Measurements from ENCODE around the gene CTDSPL2.

The CTDSPL2 gene

GRCh38 chr15:44501768-44502366 is 74.4 kb downstream of the CTDSPL2 start:
- Histone ChIP-seq H3K9me3 (no peaks in the 10 kb centered on the region), H3K4me1 (ENCODE audit: control insufficient read depth in 1 of 2, insufficient read depth in 1 of 2, low read depth in 1 of 2, low read length in 1 of 2) (no peaks in the 10 kb centered on the region), H3K27ac (no peak overlapping the region), H3K27me3 (no peaks in the 10 kb centered on the region), H3K36me3 (peaks cover 31% of the 10 kb centered on the region), H3K4me3 (ENCODE audit: low read depth in 1 of 2, low read length in 1 of 2) (no peak overlapping the region)
- TF ChIP-seq, protein P1, sequence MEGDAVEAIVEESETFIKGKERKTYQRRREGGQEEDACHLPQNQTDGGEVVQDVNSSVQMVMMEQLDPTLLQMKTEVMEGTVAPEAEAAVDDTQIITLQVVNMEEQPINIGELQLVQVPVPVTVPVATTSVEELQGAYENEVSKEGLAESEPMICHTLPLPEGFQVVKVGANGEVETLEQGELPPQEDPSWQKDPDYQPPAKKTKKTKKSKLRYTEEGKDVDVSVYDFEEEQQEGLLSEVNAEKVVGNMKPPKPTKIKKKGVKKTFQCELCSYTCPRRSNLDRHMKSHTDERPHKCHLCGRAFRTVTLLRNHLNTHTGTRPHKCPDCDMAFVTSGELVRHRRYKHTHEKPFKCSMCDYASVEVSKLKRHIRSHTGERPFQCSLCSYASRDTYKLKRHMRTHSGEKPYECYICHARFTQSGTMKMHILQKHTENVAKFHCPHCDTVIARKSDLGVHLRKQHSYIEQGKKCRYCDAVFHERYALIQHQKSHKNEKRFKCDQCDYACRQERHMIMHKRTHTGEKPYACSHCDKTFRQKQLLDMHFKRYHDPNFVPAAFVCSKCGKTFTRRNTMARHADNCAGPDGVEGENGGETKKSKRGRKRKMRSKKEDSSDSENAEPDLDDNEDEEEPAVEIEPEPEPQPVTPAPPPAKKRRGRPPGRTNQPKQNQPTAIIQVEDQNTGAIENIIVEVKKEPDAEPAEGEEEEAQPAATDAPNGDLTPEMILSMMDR (IDR thresholded peaks at IDR 0.05), result no peak

DNA sequence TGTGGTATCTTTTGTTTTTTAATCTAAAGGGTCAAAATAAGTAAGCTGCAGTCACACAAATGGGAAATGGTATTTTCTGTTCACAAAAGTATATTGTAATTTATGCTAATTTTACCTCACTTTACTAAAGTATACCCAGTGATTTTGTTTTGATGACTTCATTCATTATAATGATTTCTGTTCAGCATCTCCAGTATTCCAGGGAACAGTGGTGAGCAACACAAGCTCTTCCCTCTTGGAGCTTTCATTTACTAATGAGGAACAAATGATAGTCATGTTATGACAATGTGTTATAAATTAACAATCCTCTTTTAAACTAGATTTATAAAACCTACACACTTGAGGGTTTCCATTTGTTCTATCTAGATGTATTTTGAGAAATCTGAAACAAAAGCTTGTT is 89.0 kb downstream of the CTDSPL2 start:
- Histone ChIP-seq H3K36me3 (peaks cover 20% of the 10 kb centered on the region), H3K4me1 (ENCODE audit: control insufficient read depth in 1 of 2, insufficient read depth in 1 of 2, low read depth in 1 of 2, low read length in 1 of 2) (no peaks in the 10 kb centered on the region), H3K4me3 (ENCODE audit: low read depth in 1 of 2, low read length in 1 of 2) (no peak overlapping the region), H3K9me3 (no peaks in the 10 kb centered on the region), H3K27me3 (no peaks in the 10 kb centered on the region), H3K27ac (no peak overlapping the region)
- TF ChIP-seq, protein P1 (IDR thresholded peaks at IDR 0.05), result no peak

DNA sequence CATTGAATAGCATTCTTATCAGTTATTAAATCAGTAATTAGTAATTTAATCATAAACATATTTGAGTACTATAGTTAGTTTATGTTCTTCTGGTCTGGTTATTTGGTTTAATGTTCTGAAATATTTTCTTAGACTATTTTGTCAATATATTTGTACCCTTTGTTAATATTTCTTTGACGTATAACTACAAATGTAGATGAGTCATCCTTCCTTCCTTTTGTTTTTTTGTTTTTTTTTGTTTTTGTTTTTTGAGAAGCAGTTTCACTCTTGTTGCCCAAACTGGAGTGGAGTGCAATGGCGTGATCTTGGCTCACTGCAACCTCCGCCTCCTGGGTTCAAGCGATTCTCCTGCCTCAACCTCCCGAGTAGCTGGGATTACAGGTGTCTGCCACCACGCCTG is 92.1 kb downstream of the CTDSPL2 start:
- no peaks in the 10 kb centered on the region for H3K27me3 ChIP-seq
- H3K4me1 ChIP-seq (ENCODE audit: control insufficient read depth in 1 of 2, insufficient read depth in 1 of 2, low read depth in 1 of 2, low read length in 1 of 2), result no peaks in the 10 kb centered on the region
- no peak overlapping the region for H3K4me3 ChIP-seq (ENCODE audit: low read depth in 1 of 2, low read length in 1 of 2)
- H3K9me3 ChIP-seq, result no peaks in the 10 kb centered on the region
- TF ChIP-seq, protein P1 (IDR thresholded peaks at IDR 0.05), result no peak
- no peak overlapping the region for H3K27ac ChIP-seq
- H3K36me3 ChIP-seq, result peaks cover 41% of the 10 kb centered on the region

GRCh38 chr15:44525018-44525417 is 97.6 kb downstream of the CTDSPL2 start:
- TF ChIP-seq, protein P1 (IDR thresholded peaks at IDR 0.05), result no peak
- no peaks in the 10 kb centered on the region for H3K27me3 ChIP-seq
- H3K4me1 ChIP-seq (ENCODE audit: control insufficient read depth in 1 of 2, insufficient read depth in 1 of 2, low read depth in 1 of 2, low read length in 1 of 2), result peaks cover 0 to 12% of the 10 kb centered on the region in 2 experiments
- no peaks in the 10 kb centered on the region for H3K9me3 ChIP-seq
- peaks cover 41% of the 10 kb centered on the region for H3K36me3 ChIP-seq
- H3K27ac ChIP-seq, result no peak overlapping the region
- H3K4me3 ChIP-seq (ENCODE audit: low read depth in 1 of 2, low read length in 1 of 2), result no peak overlapping the region

- H3K4me3 ChIP-seq (ENCODE audit: low read depth in 1 of 2, low read length in 1 of 2), result no peak overlapping the region
- TF ChIP-seq, protein P1 (IDR thresholded peaks at IDR 0.05), result no peak
- H3K27ac ChIP-seq, result no peak overlapping the region
- peaks cover 33% of the 10 kb centered on the region for H3K36me3 ChIP-seq
- peaks cover 0 to 13% of the 10 kb centered on the region in 2 experiments for H3K4me1 ChIP-seq (ENCODE audit: control insufficient read depth in 1 of 2, insufficient read depth in 1 of 2, low read depth in 1 of 2, low read length in 1 of 2)
- H3K27me3 ChIP-seq, result no peaks in the 10 kb centered on the region
- no peaks in the 10 kb centered on the region for H3K9me3 ChIP-seq
These were observed 99.8 kb downstream of the CTDSPL2 start for GRCh38 chr15:44527241-44527640.

Data from neutrophil (primary cell).